Muscle of leg (tissue), 11 donors: ENCODE data around the gene SCYGR8. TPM values are rescaled to one million over a fixed set of nuclear protein-coding genes. Genes with fewer than 3 reads are reported as not detected.

Source experiments
- DNase-seq: peaks from one replicate; pipeline ENCODE4 v3.0.0; 2013
- H3K27ac ChIP-seq: one replicate; pipeline ENCODE4 v1.5.1; 2013; ENCODE audit warnings: mild to moderate bottlenecking, low read length, control low read depth
- H3K27me3 ChIP-seq: one replicate; pipeline ENCODE4 v1.6.1; 2013; ENCODE audit warnings: low read length; ENCODE audit not compliant: control insufficient read depth, insufficient read depth
- H3K36me3 ChIP-seq: one replicate; pipeline ENCODE4 v1.6.1; 2013; ENCODE audit warnings: low read length; ENCODE audit not compliant: control insufficient read depth, insufficient read depth
- H3K4me1 ChIP-seq: one replicate; pipeline ENCODE4 v1.6.1; 2013; ENCODE audit warnings: low read length; ENCODE audit not compliant: control insufficient read depth, insufficient read depth
- H3K4me3 ChIP-seq: one replicate; pipeline ENCODE4 v1.5.1; 2013; ENCODE audit warnings: low read length, control low read depth
- H3K9me3 ChIP-seq: replicated peaks from 2 replicates; pipeline ENCODE4 v1.6.1; 2013; ENCODE audit warnings: low read depth, low read length; ENCODE audit not compliant: control insufficient read depth
- WGBS: methylation state at CpG from one replicate; pipeline ENCODE4 v1.1.5; 2013; ENCODE audit warnings: missing lambda C conversion rate; ENCODE audit not compliant: insufficient coverage; 5-methylcytosine and 5-hydroxymethylcytosine counted together
- polyA plus RNA-seq, 8 donors: library from polyadenylated mRNA; unstranded; fragments of 120-200 nt; gene quantifications; one replicate each; pipeline versions ENCODE4 v1.2.1 to v1.2.3, GENCODE V29; 2013; ENCODE audit warnings: inconsistent platforms in 1 of 8, low replicate concordance in 1 of 8; ENCODE audit not compliant: insufficient read length in 8 of 8, insufficient read depth in 1 of 8
- total RNA-seq: library from RNA; stranded (reverse); fragments of 120-200 nt; gene quantifications from one replicate; pipeline ENCODE4 v1.2.4, GENCODE V29; 2013

Gene SCYGR8
- total and polyA plus RNA-seq, 9 donors = not detected

GRCh38 chr2:227759411-227760118 lies 13.9 kb downstream of the SCYGR8 start:
- no peaks in the 10 kb centered on the region for H3K9me3 ChIP-seq
- H3K27ac ChIP-seq = no peak overlapping the region
- no peaks in the 10 kb centered on the region for H3K4me1 ChIP-seq
- H3K36me3 ChIP-seq = no peaks in the 10 kb centered on the region
- DNase-seq = no peak
- no peaks in the 10 kb centered on the region for H3K27me3 ChIP-seq
- 62% methylated on average over 13 of the region's 13 CpGs for WGBS
- no peak overlapping the region for H3K4me3 ChIP-seq

- Histone ChIP-seq H3K4me1 (peaks cover 5% of the 10 kb centered on the region), H3K9me3 (no peaks in the 10 kb centered on the region), H3K36me3 (no peaks in the 10 kb centered on the region), H3K4me3 (no peak overlapping the region), H3K27me3 (no peaks in the 10 kb centered on the region), H3K27ac (no peak overlapping the region)
- peak; percentile 82 for DNase-seq
- WGBS = no CpG with 5 or more reads among the region's 6 CpGs
Observed at GRCh38 chr2:227761740-227762476, 16.2 kb downstream of the SCYGR8 start.

- H3K27me3 ChIP-seq = no peaks in the 10 kb centered on the region
- WGBS = 38% methylated on average over 2 of the region's 4 CpGs
- peak; percentile 78 for DNase-seq
- H3K27ac ChIP-seq = no peak overlapping the region
- H3K4me3 ChIP-seq = no peak overlapping the region
- H3K36me3 ChIP-seq = no peaks in the 10 kb centered on the region
- H3K9me3 ChIP-seq = no peaks in the 10 kb centered on the region
- H3K4me1 ChIP-seq = peaks cover 5% of the 10 kb centered on the region
Observed at GRCh38 chr2:227765788-227766372, 20.2 kb downstream of the SCYGR8 start.

- WGBS = 4% methylated on average over 8 of the region's 11 CpGs
- Histone ChIP-seq H3K36me3 (no peaks in the 10 kb centered on the region), H3K9me3 (no peaks in the 10 kb centered on the region), H3K4me1 (peaks cover 5% of the 10 kb centered on the region), H3K27ac (peak overlapping the region; percentile 11), H3K4me3 (no peak overlapping the region), H3K27me3 (no peaks in the 10 kb centered on the region)
- peak; percentile 89 for DNase-seq
Observed at GRCh38 chr2:227766373-227766883, 20.7 kb downstream of the SCYGR8 start.

GRCh38 chr2:227767830-227768229 lies 22.1 kb downstream of the SCYGR8 start:
- DNase-seq = no peak
- 91% methylated on average over 22 of the region's 22 CpGs for WGBS
- Histone ChIP-seq H3K4me3 (no peak overlapping the region), H3K9me3 (no peaks in the 10 kb centered on the region), H3K27ac (no peak overlapping the region), H3K4me1 (peaks cover 5% of the 10 kb centered on the region), H3K36me3 (no peaks in the 10 kb centered on the region), H3K27me3 (no peaks in the 10 kb centered on the region)

GRCh38 chr2:227772197-227772661 lies 26.5 kb downstream of the SCYGR8 start:
- H3K4me1 ChIP-seq = no peaks in the 10 kb centered on the region
- no peaks in the 10 kb centered on the region for H3K36me3 ChIP-seq
- H3K27me3 ChIP-seq = no peaks in the 10 kb centered on the region
- H3K27ac ChIP-seq = no peak overlapping the region
- no peaks in the 10 kb centered on the region for H3K9me3 ChIP-seq
- no peak for DNase-seq
- 55% methylated on average over 2 of the region's 5 CpGs for WGBS
- H3K4me3 ChIP-seq = no peak overlapping the region

- Histone ChIP-seq H3K9me3 (no peaks in the 10 kb centered on the region), H3K36me3 (no peaks in the 10 kb centered on the region), H3K4me1 (no peaks in the 10 kb centered on the region), H3K27me3 (no peaks in the 10 kb centered on the region), H3K4me3 (no peak overlapping the region), H3K27ac (no peak overlapping the region)
- no CpG with 5 or more reads among the region's 2 CpGs for WGBS
- DNase-seq = no peak
Observed at GRCh38 chr2:227772932-227773331, 27.2 kb downstream of the SCYGR8 start.

GRCh38 chr2:227774011-227774624 lies 28.4 kb downstream of the SCYGR8 start:
- Histone ChIP-seq H3K9me3 (no peaks in the 10 kb centered on the region), H3K27me3 (no peaks in the 10 kb centered on the region), H3K36me3 (no peaks in the 10 kb centered on the region), H3K4me1 (no peaks in the 10 kb centered on the region), H3K4me3 (no peak overlapping the region), H3K27ac (no peak overlapping the region)
- 87% methylated on average over 6 of the region's 15 CpGs for WGBS
- DNase-seq = no peak

GRCh38 chr2:227774895-227775842 lies 29.5 kb downstream of the SCYGR8 start:
- WGBS = 86% methylated on average over 2 of the region's 6 CpGs
- DNase-seq = no peak

More at GRCh38 chr2:227774895-227775842, 29.5 kb downstream of the SCYGR8 start:
- Histone ChIP-seq H3K27me3 (no peaks in the 10 kb centered on the region), H3K9me3 (no peaks in the 10 kb centered on the region), H3K4me3 (no peak overlapping the region), H3K27ac (no peak overlapping the region), H3K4me1 (no peaks in the 10 kb centered on the region), H3K36me3 (no peaks in the 10 kb centered on the region)
